Lung (tissue), 12 donors: Measurements from ENCODE around the gene GALNT9. TPM values are rescaled to one million over a fixed set of nuclear protein-coding genes. Genes with fewer than 3 reads are reported as not detected.
"Not testable (repeated sequence)": the region's sequence is repeated elsewhere in the genome, so short reads cannot be mapped to it uniquely, and the experiment has no call there.

Experiments used
- ATAC-seq: fragments of 200-7000 bp; cut with Tn5 transposase; one replicate; pipeline ENCODE4 v1.9.1; 2020; ENCODE audit warnings: moderate number of reproducible peaks; ENCODE audit not compliant: insufficient read depth, low FRiP score
- DNase-seq, 3 donors: peaks; one replicate each; pipeline ENCODE4 v3.0.0-alpha.2; 2013 to 2017
- H3K27ac ChIP-seq, 2 donors: one replicate each; pipeline ENCODE4 v1.5.1; 2013; ENCODE audit warnings: mild to moderate bottlenecking in 2 of 2, moderate library complexity in 2 of 2, control low read depth in 1 of 2, inconsistent platforms in 1 of 2, low read depth in 1 of 2, low read length in 1 of 2
- H3K27me3 ChIP-seq, 3 donors: one replicate each; pipeline ENCODE4 v1.5.1; 2013; ENCODE audit warnings: low read length in 2 of 3; ENCODE audit not compliant: control insufficient read depth in 3 of 3, insufficient read depth in 3 of 3
- H3K36me3 ChIP-seq, 4 donors: one replicate each; pipeline ENCODE4 v1.5.1; 2013; ENCODE audit warnings: low read length in 4 of 4, mild to moderate bottlenecking in 1 of 4, moderate library complexity in 1 of 4; ENCODE audit not compliant: control insufficient read depth in 4 of 4, insufficient read depth in 4 of 4
- H3K4me1 ChIP-seq, 5 donors: one replicate each; pipeline ENCODE4 v1.5.1; 2013; ENCODE audit warnings: low read length in 5 of 5, mild to moderate bottlenecking in 2 of 5, moderate library complexity in 1 of 5; ENCODE audit not compliant: control insufficient read depth in 5 of 5, insufficient read depth in 5 of 5
- H3K4me3 ChIP-seq: one replicate; pipeline ENCODE4 v1.5.1; 2013; ENCODE audit warnings: mild to moderate bottlenecking, control low read depth, moderate library complexity
- H3K9ac ChIP-seq, 2 donors: one replicate each; pipeline ENCODE4 v1.5.1; 2013; ENCODE audit warnings: low read length in 2 of 2, control low read depth in 1 of 2; ENCODE audit not compliant: insufficient read depth in 1 of 2
- H3K9me3 ChIP-seq, 4 donors: one replicate each; pipeline ENCODE4 v1.5.1; 2013; ENCODE audit warnings: low read length in 3 of 4, mild to moderate bottlenecking in 1 of 4, moderate library complexity in 1 of 4; ENCODE audit not compliant: control insufficient read depth in 4 of 4, insufficient read depth in 3 of 4
- WGBS, 2 donors: extraction: QIAGEN DNeasy Blood & Tissue Kit; methylation state at CpG; one replicate each; pipeline ENCODE4 v1.1.7; 2013; 5-methylcytosine and 5-hydroxymethylcytosine counted together
- polyA plus RNA-seq, 2 donors: library from polyadenylated mRNA; stranded (reverse); fragments of 200-250 nt; gene quantifications; one replicate each; pipeline ENCODE4 v1.2.1, GENCODE V29; 2013
- total RNA-seq, 2 donors: library from RNA; depleted of rRNA in 1 of 2; stranded (reverse); fragments of >200 nt in 1 of 2; gene quantifications; one replicate each; pipeline ENCODE4 v1.2.1, GENCODE V29; 2014 to 2021
- TF ChIP-seq, protein P1 (sequence below): IDR thresholded peaks from 2 replicates; pipeline ENCODE4 v1.5.1; 2012; ENCODE audit warnings: mild to moderate bottlenecking; ENCODE audit errors: control extremely low read depth, extremely low read depth
- donor health status: control.
- donor health status: control.
- donor health status: Bipolar disorder and iron deficiency.
- donor health status: healthy.
- donor health status: DM: yes; HTN: yes; CAD: no.

The GALNT9 gene
- total and polyA plus RNA-seq, 4 donors, result 0.13 to 1.7 (median 0.79) TPM

DNA sequence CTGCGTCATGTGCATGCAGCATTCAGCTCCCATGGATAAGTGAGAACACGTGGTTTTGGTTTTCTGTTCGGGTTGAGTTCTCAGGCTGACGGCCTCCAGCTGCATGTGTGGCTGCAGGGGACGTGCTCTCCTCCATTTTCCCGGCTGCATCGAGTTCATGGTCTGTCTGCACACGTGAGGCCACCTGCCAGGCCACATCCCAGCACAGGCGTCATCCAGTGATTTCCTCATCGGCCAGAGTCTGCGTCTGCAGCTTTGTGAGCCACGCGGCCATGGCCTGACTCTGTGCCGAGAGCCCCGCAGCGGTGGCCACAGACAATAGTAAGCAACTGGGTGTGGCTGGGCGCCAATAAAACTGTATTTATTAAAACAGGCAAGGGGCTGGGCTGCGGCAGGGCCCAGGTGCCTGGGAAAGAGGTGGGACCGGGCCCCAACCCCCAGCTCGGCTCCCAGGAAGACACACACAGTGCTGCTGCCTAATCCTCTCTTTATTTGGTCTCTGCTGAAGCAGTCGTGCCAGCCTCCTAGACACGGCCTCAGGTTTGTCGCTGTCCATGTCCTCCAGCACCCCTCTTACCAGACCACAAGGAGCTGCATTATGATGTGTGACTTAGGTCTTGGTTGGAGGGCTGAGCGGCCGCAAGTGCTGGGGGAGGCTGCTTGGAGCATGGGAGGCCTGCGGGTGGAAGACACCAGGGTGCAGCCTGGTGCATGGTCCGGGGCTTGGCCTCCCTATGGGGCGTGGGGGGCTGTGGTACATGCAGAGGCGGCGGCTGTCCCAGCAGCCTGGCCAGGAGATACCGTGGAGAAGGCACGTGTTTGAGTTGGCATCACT lies 133.1 kb downstream of the GALNT9 start:
- TF ChIP-seq, protein P1, sequence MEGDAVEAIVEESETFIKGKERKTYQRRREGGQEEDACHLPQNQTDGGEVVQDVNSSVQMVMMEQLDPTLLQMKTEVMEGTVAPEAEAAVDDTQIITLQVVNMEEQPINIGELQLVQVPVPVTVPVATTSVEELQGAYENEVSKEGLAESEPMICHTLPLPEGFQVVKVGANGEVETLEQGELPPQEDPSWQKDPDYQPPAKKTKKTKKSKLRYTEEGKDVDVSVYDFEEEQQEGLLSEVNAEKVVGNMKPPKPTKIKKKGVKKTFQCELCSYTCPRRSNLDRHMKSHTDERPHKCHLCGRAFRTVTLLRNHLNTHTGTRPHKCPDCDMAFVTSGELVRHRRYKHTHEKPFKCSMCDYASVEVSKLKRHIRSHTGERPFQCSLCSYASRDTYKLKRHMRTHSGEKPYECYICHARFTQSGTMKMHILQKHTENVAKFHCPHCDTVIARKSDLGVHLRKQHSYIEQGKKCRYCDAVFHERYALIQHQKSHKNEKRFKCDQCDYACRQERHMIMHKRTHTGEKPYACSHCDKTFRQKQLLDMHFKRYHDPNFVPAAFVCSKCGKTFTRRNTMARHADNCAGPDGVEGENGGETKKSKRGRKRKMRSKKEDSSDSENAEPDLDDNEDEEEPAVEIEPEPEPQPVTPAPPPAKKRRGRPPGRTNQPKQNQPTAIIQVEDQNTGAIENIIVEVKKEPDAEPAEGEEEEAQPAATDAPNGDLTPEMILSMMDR, result no peak
- Histone ChIP-seq H3K9ac (no peak overlapping the region), H3K27me3 (peaks cover 0 to 29% (median 0%) of the 10 kb centered on the region in 3 donors), H3K9me3 (peaks cover 0 to 14% (median 2%) of the 10 kb centered on the region in 4 donors), H3K27ac (no peak overlapping the region), H3K4me1 (no peaks in the 10 kb centered on the region), H3K36me3 (no peaks in the 10 kb centered on the region), H3K4me3 (no peak overlapping the region)
- WGBS, 2 donors, result 76 to 78% methylated on average over 28 to 32 of the region's 32 CpGs
- DNase-seq (no peak), ATAC-seq (no peak)

DNA sequence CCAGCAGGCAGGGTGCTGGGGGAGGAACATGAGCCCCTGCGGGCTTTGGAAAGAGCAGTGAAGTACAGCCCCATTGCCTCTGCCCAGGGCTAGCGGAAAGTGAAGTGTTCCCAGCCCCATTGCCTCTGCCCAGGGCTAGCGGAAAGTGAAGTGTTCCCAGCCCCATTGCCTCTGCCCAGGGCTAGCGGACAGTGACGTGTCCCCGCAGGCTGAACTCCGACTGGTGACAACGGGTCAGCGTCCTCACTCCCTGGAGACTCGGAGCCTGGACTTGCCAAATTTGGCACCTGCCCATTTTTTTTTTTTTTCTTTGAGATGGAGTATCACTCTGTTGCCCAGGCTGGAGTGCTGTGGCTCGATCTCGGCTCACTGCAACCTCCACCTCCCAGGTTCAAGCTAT lies 134.1 kb downstream of the GALNT9 start:
- ATAC-seq, H3K4me1 ChIP-seq, H3K9ac ChIP-seq, DNase-seq, H3K27ac ChIP-seq, H3K4me3 ChIP-seq, H3K36me3 ChIP-seq: not testable (repeated sequence)
- WGBS, 2 donors, result 76 to 86% methylated on average over 12 of the region's 12 CpGs
- H3K9me3 ChIP-seq, result peaks cover 0 to 14% (median 2%) of the 10 kb centered on the region in 4 donors
- H3K27me3 ChIP-seq, result peaks cover 0 to 28% (median 0%) of the 10 kb centered on the region in 3 donors

DNA sequence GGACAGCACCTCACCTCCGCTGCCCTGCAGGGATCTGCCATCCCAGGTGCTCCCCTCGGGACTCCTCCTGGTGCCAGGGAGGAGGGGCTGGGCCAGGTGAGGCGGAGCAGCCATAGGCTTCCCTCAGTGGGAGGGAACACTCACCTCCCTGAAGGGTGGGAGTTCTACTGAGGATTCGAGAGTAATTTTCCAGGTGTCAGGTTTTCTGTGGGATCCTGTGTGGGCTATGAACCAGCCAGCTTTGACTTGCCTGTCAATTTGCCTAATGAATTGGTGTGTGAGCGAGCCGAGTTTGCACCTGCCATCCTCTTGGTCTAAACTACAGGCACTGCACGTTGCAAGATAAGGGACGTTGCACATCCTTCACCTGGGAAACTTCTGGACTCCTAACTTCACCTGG lies 134.8 kb downstream of the GALNT9 start:
- TF ChIP-seq, protein P1, result no peak
- 83 to 86% methylated on average over 8 of the region's 8 CpGs for WGBS, 2 donors
- no peak overlapping the region for H3K27ac ChIP-seq
- no peak overlapping the region for H3K9ac ChIP-seq
- DNase-seq, result no peak
- peaks cover 0 to 24% (median 0%) of the 10 kb centered on the region in 3 donors for H3K27me3 ChIP-seq
- H3K4me3 ChIP-seq, result no peak overlapping the region
- H3K4me1 ChIP-seq, result peaks cover 0 to 8% (median 6%) of the 10 kb centered on the region in 5 donors
- H3K9me3 ChIP-seq, result peaks cover 0 to 14% (median 2%) of the 10 kb centered on the region in 4 donors
- H3K36me3 ChIP-seq, result no peaks in the 10 kb centered on the region
- ATAC-seq, result no peak

DNA sequence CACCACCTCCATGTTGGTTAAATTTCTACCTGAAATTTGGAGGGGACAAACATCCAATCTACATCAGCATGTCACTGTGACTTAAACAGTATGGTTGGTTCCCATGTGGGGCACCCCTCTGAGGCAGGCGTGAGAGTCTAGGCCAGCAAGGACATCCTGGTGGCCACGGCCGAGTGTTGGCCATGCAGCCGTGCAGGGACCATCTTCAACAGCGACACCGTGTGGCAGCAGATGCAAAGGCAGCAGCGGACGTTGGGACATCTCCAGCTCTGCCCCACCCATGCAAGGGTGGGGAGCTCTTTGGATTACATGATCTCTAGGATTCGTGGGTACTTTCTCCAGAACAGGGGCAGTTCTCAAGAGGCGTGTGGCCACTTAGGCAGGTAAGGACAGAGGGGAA lies 135.3 kb downstream of the GALNT9 start:
- TF ChIP-seq, protein P1, result no peak
- 48 to 52% methylated on average over 10 of the region's 10 CpGs for WGBS, 2 donors
- DNase-seq, result no peak
- no peaks in the 10 kb centered on the region for H3K36me3 ChIP-seq
- no peak overlapping the region for H3K27ac ChIP-seq
- H3K27me3 ChIP-seq, result peaks cover 0 to 25% (median 0%) of the 10 kb centered on the region in 3 donors
- no peak overlapping the region for H3K9ac ChIP-seq
- no peak for ATAC-seq
- peaks cover 0 to 8% (median 6%) of the 10 kb centered on the region in 5 donors for H3K4me1 ChIP-seq
- peaks cover 0 to 14% (median 2%) of the 10 kb centered on the region in 4 donors for H3K9me3 ChIP-seq
- H3K4me3 ChIP-seq, result no peak overlapping the region
